ENCODE measurements around the gene KRTAP5-1.
A peak's percentile ranks its signal among the peaks of the same experiment; 100 is the strongest.

The KRTAP5-1 gene

DNA sequence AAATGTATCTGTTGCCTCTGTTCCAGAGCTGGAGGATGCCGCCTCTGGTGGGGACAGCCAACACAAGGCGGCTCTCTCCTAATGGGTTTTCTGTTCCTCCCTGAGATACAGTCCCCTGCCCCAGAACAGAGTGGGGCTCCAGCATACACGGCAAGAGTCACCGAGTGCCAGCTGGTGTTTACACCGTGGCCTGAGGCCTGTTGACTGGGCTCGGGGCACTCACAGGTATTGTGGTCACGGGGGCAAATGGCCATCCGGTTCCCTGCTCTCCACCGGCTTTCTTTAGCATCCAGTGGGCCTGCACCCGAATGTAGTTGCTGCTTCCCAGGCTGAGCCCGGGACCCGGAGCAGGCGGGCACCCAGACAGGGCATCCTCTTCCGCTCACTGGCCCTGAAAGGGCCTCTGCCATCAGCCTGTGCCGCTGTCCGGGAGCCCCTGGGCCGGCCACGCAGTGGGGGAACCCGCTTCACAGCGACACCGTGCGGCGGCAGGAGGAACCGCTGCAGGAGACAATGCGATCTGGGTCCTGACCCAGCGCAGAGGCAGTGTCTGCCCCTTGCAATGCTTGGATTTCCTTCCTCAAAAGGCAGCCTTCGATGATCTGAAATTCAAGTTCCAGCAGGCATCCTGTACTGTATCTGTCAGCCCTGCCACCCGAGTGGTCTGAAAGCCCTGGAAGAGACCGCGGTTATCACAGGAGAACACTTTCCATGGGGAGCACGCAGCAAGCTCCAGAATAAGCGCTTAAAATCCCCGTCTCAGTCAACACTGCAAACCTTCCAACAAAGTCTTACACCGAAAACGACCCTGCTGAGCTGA is 43.6 kb upstream of the KRTAP5-1 start:
- no peak overlapping the region for H3K4me3 ChIP-seq (ENCODE audit: low read depth, low read length)
- in situ Hi-C loops (cut with HindIII; ENCODE audit: low sequenced_read_pairs): no loop called here
- TF ChIP-seq CTCF (IDR thresholded peaks at IDR 0.05; ENCODE audit: low read depth, low read length, missing control alignments): peak; percentile 92
- no peak for DNase-seq (ENCODE audit: low read depth)

DNA sequence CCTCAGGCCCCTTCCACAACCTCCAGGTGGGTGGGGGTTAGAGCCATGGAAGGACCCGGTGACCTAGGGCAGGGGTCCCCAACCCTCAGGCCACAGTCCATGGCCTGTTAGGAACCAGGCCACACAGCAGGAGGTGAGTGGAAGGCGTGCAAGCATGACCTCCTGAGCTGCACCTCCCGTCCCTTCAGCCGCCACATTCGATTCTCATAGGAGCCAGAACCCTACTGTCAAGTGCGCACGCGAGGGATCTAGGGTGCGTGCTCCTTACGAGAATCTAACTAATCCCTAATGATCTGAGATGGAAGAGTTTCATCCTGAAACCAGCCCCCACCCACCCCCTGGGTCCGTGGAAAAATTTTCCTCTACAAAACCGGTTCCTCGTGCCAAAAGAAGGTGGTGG is 40.5 kb upstream of the KRTAP5-1 start:
- TF ChIP-seq CTCF (IDR thresholded peaks at IDR 0.05; ENCODE audit: low read depth, low read length, missing control alignments): no peak
- no peak overlapping the region for H3K4me3 ChIP-seq (ENCODE audit: low read depth, low read length)
- DNase-seq (ENCODE audit: low read depth): no peak
- in situ Hi-C loops (cut with HindIII; ENCODE audit: low sequenced_read_pairs): no loop called here

DNA sequence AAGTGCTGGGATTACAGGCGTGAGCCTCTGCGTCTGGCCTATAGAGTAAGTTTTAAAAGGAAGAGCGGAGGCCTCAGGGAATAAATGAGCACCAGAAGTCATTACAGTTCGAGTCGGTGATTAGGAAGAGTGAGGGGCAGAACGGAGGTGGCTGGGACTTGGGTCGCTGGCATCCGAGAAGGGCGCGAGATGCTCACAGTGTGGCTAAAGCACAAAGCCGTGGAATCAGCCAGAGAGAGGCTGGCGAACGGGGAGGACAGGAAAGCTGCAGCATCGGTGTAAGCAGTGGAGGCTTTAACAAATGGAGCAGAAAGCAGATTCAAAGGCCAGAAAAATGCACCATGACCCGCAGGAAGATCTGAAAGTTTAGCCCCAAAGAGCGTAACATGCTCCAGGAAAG is 39.5 kb upstream of the KRTAP5-1 start:
- TF ChIP-seq CTCF (IDR thresholded peaks at IDR 0.05; ENCODE audit: low read depth, low read length, missing control alignments): no peak
- DNase-seq (ENCODE audit: low read depth): no peak
- in situ Hi-C loops (cut with HindIII; ENCODE audit: low sequenced_read_pairs): no loop called here
- no peak overlapping the region for H3K4me3 ChIP-seq (ENCODE audit: low read depth, low read length)

GRCh38 chr11:1623716-1624115 is 38.6 kb upstream of the KRTAP5-1 start:
- in situ Hi-C loops (cut with HindIII; ENCODE audit: low sequenced_read_pairs): no loop called here

DNA sequence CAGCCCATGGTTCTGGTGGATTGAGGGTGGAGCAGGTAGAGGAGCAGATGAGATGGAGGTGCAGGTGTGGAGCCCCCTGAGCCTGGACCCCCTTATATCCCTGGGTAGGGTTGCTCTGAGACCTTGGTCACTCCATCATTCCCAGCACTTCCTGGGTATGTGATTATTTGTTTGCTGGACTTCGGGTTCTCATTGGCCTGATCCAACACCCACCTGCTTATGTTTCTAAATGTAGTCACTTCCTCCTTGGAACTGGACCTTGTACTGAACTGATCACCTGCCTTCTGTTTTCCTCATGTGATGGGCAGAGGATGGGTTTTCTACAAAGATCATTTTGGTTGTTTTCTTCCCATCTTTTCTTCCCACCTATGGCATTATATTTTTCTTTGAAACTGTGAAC is 37.0 kb upstream of the KRTAP5-1 start, which contains the start of gene KRTAP5-4:
TSS of gene KRTAP5-4 (minus strand) at position 53 of the 400 bp plus-strand sequence. CDS start at position 8, 45 bp downstream.
- no peak for TF ChIP-seq CTCF (IDR thresholded peaks at IDR 0.05; ENCODE audit: low read depth, low read length, missing control alignments)
- no peak for DNase-seq (ENCODE audit: low read depth)
- no peak within 1 kb of the TSS for H3K4me3 ChIP-seq (ENCODE audit: low read depth, low read length)
- in situ Hi-C loops (cut with HindIII; ENCODE audit: low sequenced_read_pairs): no loop called here

More at GRCh38 chr11:1623716-1624115, 38.6 kb upstream of the KRTAP5-1 start:
- DNase-seq (ENCODE audit: low read depth): no peak
- H3K4me3 ChIP-seq (ENCODE audit: low read depth, low read length): no peak overlapping the region
- TF ChIP-seq CTCF (IDR thresholded peaks at IDR 0.05; ENCODE audit: low read depth, low read length, missing control alignments): no peak

GRCh38 chr11:1619449-1619848 is 34.4 kb upstream of the KRTAP5-1 start:
- no peak for DNase-seq (ENCODE audit: low read depth)
- in situ Hi-C loops (cut with HindIII; ENCODE audit: low sequenced_read_pairs): no loop called here
- H3K4me3 ChIP-seq (ENCODE audit: low read depth, low read length): no peak overlapping the region
- no peak for TF ChIP-seq CTCF (IDR thresholded peaks at IDR 0.05; ENCODE audit: low read depth, low read length, missing control alignments)
